Fibroblast of skin of right biceps (primary cell): ENCODE measurements around the gene MEIS3.
A peak's percentile ranks its signal among the peaks of the same experiment; 100 is the strongest.
"Not testable (repeated sequence)": the region's sequence is repeated elsewhere in the genome, so short reads cannot be mapped to it uniquely, and the experiment has no call there.

ENCODE experiments used
- DNase-seq: peaks from one replicate; pipeline ENCODE4 v3.0.0-alpha.2; 2013

MEIS3 gene

DNA sequence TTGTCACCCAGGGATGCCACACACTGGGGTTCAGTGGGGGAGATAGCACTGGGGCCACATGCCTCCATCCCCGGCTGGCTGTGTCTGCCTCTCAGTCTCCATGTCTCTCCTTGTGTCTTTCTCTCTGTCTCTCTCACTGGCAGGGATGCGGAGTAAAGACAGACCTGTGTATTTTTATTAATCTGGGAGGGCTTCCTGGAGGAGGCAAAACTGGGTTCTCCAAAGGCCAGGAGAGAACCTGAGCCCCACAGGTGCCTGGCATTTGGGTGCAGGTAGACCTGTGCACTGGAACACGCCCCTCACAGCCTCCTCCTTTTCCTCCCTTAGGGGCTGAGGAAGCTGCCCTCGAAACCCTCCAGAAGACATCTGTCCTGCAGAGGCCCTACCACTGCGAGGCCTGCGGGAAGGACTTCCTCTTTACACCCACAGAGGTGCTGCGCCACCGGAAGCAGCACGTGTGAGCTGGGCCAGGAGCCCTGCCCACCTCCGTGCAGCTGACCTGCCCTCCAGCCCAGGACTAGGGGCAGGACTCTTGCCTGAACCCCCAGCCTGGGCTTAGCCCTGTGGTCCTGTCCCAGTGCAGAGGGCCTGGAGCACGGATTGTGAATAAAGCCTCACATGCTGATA, 37.6 kb downstream of the MEIS3 start:
- DNase-seq, result no peak

GRCh38 chr19:47381121-47381520, 38.2 kb downstream of the MEIS3 start:
- DNase-seq, result no peak

DNA sequence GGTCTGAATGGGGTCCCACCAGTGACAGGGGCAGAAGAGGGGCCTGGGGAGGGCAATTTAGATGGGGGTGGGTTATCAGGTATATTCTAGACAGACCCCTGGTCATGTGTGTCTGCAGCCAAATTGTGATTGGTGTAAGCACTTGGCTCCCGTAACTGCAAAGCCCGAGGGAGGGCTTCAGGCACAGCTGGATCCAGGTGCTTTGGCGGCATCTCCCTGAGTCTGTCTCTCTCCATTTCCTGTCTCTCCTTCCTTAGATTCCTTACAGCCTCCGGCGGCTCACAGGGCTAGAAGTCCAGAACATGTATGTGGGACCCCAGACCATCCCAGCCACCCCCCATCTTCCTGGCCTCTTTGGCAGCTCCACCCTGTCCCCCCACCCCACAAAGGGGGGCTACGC, 38.8 kb downstream of the MEIS3 start:
- no peak for DNase-seq

DNA sequence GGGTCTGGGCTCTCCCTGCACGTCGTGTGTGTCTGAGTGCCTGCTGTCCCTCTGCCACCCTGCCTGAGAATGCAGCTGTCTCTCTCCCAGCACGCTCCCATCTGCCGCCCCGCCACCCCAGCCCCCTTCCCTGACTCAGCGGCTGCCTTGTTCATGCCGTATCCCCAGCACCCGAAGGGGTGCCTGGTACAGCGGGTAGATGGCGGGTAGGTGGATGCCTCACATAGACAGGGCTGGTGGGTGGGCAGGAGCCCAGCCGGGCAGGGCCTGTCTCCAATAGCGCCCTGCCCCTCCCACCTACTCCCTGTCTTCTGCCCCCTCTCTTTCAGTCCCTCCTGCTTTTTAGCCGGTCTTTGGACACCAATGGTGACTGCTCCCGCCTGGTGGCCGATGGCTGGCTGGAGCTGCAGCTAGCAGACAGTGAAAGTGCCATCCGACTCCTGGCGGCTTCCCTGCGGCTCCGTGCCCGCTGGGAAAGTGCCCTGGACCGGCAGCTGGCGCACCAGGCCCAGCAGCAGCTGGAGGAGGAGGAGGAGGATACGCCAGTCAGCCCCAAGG, 39.9 kb downstream of the MEIS3 start:
- no peak for DNase-seq

GRCh38 chr19:47378246-47378645, 41.1 kb downstream of the MEIS3 start:
- no peak for DNase-seq

DNA sequence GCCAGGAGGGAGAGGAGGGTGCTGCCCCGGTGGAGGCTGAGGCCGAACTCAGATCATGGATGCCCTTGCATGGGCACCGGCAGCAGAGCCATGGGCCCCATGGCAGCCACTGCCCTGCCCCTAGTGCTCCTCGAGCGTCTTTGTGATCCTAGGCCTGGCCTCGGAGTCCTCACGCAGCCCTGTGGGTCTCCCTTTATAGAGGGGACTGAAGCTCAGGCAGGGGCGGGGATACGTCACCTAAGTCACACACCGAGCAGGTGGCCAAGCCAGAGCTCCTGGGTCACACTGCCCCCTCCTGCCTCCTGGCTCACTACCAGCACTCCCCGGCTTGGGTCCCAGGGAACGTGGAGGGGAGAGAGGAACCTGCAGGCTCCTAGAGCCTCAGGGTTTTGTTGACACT, 41.5 kb downstream of the MEIS3 start:
- DNase-seq, result no peak

DNA sequence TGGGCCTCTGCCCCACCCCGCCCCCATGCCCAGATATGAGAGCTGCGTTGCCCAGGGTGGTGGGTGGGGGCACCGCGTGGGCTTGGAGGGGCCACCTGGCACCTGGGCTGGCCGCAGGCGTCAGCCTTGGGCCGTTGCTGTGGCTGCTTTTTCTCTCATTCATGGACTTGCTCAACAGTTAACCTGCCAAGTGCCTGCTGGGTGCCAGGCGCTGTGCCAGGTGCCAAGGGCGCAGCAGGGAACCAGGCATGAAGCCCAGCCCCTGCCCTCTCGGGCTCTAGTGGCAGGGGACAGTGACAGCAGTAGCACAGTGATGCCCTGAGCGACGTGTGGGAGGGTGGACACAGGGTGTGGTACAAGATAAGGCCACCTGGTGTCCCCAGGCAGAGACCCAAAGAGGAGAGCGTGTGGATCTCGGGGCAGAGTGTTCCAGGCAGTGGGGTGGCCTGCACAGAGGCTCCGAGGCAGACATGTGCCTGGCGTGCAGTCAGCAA, 42.1 kb downstream of the MEIS3 start:
- DNase-seq, result no peak

GRCh38 chr19:47376589-47377144, 42.7 kb downstream of the MEIS3 start:
- no peak for DNase-seq

DNA sequence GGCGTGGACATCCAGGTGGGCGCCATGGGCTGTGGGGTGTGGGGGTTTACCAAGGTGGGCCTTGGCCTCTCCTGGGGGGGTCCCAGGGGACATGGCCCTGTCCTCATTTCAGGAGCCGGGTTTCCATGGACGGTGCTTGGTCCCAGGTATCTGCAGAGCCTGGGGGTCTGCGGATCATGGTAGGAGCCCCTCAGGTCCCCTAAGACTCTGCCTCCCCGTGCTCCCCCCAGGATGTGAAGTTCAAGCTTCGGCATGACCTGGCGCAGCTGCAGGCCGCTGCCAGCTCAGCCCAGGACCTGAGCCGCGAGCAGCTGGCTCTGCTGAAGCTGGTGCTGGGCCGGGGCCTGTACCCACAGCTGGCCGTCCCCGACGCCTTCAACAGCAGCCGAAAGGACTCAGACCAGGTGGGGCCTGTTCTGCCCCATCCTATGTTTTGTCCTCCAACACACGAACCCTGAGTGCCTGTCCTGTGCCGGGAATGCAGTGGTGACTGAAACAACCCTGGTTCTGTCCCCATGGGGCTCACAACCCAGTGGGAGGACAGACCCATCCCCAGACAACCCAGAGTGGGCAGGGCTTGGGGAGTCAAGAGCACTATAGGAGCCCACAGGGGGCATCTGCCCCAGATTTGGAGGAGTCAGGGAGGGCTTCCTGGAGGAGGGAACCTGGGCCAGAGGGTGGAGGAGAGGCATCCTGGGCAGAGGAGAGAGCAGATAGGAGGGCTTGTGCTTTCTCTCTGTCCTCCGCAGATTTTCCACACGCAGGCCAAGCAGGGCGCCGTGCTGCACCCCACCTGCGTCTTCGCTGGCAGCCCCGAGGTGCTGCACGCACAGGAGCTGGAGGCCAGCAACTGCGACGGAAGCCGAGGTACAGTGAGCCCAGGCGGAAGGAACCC, 43.4 kb downstream of the MEIS3 start:
- no peak for DNase-seq

GRCh38 chr19:47374876-47375693, 44.2 kb downstream of the MEIS3 start:
- DNase-seq, result no peak

DNA sequence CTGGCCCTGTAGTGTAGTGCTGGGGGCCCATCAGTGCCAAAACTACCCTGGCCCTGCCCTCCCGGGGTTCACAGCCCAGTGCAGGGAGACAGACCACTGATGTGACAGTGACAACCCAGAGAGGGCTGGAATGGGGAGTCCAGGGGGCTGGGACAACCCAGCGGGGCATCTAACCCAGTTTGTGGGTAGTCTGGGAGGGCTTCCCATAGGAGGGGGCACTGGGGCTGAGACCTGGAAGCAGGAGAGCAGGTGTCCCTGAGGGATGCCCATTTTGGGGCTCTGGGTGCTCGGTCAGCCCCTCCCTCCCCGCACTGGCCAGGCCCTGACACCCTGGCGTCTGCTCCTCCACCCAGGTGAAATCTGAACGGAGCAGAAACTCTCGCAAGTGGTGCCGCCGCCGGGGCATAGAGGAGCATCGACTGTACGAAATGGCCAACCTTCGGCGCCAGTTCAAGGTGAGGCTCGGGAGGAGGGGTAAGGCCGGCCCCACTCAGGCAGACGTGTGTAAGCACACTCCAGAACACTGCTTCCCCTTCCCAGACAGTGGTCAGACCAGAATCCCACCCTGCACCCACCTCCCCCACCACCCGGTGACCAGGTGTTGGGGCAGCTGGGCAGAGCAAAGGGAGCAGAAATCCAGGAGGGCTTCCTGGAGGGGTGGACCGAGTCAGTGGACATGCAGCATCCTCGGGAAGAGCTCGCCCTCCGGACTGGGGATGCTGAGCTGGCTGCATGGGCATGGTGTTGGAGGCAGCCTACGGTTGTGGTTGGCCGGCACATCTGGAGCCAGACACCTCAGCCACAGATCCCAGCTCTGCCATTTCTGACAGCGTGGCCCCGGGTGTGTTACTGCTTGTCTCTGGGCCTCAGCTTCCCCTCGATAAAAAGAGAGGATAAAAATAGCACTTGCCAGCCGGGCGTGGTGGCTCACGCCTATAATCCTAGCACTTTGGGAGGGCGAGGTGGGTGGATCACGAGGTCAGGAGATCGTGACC, 45.8 kb downstream of the MEIS3 start:
- DNase-seq, result no peak

DNA sequence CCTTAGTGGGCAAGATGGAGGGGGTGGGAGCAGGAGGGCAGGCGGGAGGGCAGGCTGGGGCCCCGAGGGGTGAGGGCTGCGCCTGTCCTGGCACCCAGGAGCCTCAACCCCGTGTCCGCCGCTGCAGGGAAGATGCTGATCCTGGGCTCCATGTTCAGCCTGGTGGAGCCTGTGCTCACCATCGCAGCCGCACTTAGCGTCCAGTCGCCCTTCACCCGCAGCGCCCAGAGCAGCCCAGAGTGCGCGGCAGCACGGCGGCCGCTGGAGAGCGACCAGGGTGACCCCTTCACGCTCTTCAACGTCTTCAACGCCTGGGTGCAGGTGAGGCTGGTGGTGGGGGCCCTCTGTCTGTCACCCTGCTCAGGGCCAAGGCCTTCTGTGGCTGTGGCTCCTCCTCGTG, 46.7 kb downstream of the MEIS3 start:
- DNase-seq, result no peak

GRCh38 chr19:47371261-47371660, 48.1 kb downstream of the MEIS3 start:
- DNase-seq, result no peak

- DNase-seq, result peak; percentile 85
Observed at GRCh38 chr19:47370045-47370611, 49.2 kb downstream of the MEIS3 start.

DNA sequence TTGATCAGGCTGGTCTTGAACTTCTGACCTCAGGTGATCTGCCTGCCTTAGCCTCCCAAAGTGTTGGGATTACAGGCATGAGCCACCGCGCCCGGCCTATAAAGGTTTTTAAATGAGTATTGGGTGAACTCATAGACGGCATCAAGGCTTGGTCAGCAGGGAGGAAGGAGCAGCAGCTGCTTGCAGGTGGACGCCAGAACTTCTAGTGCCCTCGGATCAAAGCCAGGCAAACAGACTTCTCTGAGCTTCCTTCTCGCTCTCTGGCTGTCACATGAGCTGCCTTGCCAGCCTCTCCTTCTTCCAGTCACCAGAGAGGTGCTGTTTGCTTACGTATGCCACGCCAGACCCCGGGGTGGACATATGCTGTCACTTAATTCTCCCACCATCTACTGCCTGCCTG, 53.9 kb downstream of the MEIS3 start:
- DNase-seq, result not testable (repeated sequence)

DNA sequence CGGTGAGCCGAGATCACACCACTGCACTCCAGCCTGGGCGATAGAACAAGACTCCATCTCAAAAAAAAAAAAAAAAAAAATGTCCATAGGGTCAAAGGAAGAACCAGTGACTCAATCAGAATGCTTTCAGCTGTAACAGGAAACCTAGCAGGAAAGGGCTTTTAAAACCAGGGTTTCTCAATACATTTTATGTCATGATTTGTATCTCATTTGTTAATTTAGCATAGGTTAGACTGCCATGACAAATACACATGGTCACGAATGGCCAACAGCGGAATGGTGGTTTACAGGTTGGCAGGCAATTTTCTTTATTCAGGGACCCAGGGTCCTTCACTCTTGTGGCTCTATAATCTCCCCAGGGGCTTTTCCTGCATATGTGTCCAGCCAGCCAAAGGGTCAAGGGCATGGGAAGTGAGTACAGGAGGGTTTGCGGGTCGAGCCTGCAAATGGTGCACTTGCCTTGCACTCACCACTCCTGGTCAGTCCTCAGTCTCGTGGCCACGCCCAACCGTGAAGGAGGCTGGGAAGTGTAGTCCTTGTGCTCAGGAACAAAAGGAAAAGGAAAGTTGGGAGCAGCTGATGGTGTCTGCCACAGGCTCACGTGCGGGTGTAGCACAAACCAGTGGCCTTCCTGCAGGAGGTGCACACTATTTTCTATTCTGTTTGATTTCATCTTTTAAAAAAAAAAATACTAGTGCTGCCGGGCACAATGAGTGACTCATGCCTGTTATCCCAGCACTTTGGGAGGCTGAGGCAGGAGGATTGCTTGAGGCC, 55.4 kb downstream of the MEIS3 start:
- DNase-seq, result no peak

DNA sequence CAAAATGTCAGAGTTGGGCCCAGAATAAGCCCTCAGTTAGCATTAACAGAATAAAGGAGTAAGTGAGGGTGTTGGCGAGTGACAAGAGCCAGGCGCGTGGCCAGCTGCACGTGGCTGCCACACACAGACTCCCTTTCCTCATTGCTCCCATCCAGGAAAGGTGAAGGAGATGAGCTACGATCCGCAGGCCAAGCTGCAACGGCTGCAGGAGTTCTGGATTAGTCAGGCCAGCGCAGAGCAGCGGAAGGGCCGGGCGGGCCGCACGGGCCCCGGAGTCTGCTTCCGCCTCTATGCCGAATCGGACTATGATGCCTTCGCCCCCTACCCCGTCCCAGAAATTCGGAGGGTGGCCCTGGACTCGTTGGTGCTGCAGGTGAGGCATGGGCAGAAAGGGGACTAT, 57.0 kb downstream of the MEIS3 start:
- DNase-seq, result no peak

DNA sequence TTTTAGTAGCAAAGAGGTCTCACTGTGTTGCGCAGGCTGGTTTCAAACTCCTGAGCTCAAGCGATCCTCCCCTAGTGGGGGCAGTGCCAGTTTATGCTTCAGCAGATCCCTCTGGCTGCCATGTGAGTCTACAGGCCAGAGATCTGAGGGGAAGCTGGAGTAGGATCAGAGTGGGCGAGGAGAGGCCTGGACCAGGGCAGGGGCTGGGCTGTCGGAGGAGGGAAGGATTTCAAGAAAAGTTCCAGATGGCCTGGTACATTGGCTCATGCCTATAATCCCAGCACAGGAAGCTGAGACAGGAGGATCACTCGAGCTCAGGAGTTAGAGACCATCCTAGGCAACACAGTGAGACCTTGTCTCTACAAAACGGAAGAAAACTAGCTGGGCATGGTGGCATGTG, 60.4 kb downstream of the MEIS3 start:
- no peak for DNase-seq

GRCh38 chr19:47357788-47358680, 61.3 kb downstream of the MEIS3 start:
- no peak for DNase-seq
